Progenitor cell of endocrine pancreas (in vitro differentiated cells): ENCODE measurements around the gene ITGA1. TPM values are rescaled to one million over a fixed set of nuclear protein-coding genes. Genes with fewer than 3 reads are reported as not detected.
"Not testable (repeated sequence)": the region's sequence is repeated elsewhere in the genome, so short reads cannot be mapped to it uniquely, and the experiment has no call there.

Experiments used
- DNase-seq: peaks from one replicate; pipeline ENCODE4 v3.0.0; 2021; ENCODE audit warnings: low spot score; ENCODE audit not compliant: unreplicated experiment
- H3K27ac Mint-ChIP-seq: 2 replicates; pipeline ENCODE4 v1.8.0; 2021; ENCODE audit warnings: mild to moderate bottlenecking, moderate library complexity, mixed read lengths
- H3K27me3 Mint-ChIP-seq: 2 replicates; pipeline ENCODE4 v1.8.0; 2021; ENCODE audit warnings: mixed read lengths
- H3K36me3 Mint-ChIP-seq: 2 replicates; pipeline ENCODE4 v1.8.0; 2022; ENCODE audit warnings: mixed read lengths; ENCODE audit not compliant: insufficient read depth
- H3K4me1 Mint-ChIP-seq: 2 replicates; pipeline ENCODE4 v1.8.0; 2021; ENCODE audit warnings: low read depth, mixed read lengths
- H3K4me3 Mint-ChIP-seq: 2 replicates; pipeline ENCODE4 v1.8.0; 2021; ENCODE audit warnings: low read depth, mild to moderate bottlenecking, moderate library complexity, mixed read lengths
- H3K9me3 Mint-ChIP-seq: 2 replicates; pipeline ENCODE4 v1.8.0; 2021; ENCODE audit warnings: low read depth, mixed read lengths
- total RNA-seq: library from RNA; stranded (reverse); gene quantifications from 2 replicates; pipeline ENCODE4 v1.2.1, GENCODE V29; 2021
- TF ChIP-seq, protein P1 (sequence below): fragments of 200-600 bp; sonication (generic); IDR thresholded peaks from one replicate; pipeline ENCODE4 v1.5.0; 2021; ENCODE audit warnings: antibody characterized with exemption, mild to moderate bottlenecking; ENCODE audit not compliant: unreplicated experiment

Gene ITGA1
- total RNA-seq, 1 donor from 2014 or later: 6.4 TPM

DNA sequence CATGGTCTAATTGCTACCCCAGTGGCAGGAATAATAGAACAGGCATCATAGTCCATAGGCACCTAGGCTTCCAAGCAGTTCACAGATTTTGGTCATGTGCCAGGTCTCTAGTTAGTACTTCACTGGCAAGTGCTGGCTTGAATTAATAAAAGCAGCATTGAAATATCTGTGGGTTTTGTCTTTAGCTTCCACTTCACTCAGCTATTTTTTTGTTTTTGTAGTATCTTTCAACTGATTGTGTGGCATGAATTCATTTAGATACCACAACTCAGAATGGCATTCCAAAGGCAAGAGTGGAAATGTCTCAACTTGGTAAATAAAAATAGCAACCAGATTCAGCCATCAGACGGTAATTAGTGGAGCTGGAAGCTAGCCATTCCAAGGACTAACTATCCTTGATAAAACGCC lies 173.6 kb downstream of the ITGA1 start:
- H3K9me3 Mint-ChIP-seq: no peaks in the 10 kb centered on the region
- no peaks in the 10 kb centered on the region for H3K36me3 Mint-ChIP-seq
- H3K27me3 Mint-ChIP-seq: no peaks in the 10 kb centered on the region
- peaks cover 12% of the 10 kb centered on the region for H3K4me1 Mint-ChIP-seq
- no peak for DNase-seq
- TF ChIP-seq, protein P1, sequence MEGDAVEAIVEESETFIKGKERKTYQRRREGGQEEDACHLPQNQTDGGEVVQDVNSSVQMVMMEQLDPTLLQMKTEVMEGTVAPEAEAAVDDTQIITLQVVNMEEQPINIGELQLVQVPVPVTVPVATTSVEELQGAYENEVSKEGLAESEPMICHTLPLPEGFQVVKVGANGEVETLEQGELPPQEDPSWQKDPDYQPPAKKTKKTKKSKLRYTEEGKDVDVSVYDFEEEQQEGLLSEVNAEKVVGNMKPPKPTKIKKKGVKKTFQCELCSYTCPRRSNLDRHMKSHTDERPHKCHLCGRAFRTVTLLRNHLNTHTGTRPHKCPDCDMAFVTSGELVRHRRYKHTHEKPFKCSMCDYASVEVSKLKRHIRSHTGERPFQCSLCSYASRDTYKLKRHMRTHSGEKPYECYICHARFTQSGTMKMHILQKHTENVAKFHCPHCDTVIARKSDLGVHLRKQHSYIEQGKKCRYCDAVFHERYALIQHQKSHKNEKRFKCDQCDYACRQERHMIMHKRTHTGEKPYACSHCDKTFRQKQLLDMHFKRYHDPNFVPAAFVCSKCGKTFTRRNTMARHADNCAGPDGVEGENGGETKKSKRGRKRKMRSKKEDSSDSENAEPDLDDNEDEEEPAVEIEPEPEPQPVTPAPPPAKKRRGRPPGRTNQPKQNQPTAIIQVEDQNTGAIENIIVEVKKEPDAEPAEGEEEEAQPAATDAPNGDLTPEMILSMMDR: no peak
- H3K4me3 Mint-ChIP-seq: no peak overlapping the region
- H3K27ac Mint-ChIP-seq: no peak overlapping the region

GRCh38 chr5:52963636-52964035 lies 175.9 kb downstream of the ITGA1 start:
- no peak for DNase-seq
- Mint-ChIP-seq H3K36me3 (peaks cover 4% of the 10 kb centered on the region), H3K4me3 (no peak overlapping the region), H3K4me1 (peaks cover 2% of the 10 kb centered on the region), H3K27ac (no peak overlapping the region), H3K9me3 (peaks cover 14% of the 10 kb centered on the region), H3K27me3 (no peaks in the 10 kb centered on the region)
- TF ChIP-seq, protein P1: no peak

DNA sequence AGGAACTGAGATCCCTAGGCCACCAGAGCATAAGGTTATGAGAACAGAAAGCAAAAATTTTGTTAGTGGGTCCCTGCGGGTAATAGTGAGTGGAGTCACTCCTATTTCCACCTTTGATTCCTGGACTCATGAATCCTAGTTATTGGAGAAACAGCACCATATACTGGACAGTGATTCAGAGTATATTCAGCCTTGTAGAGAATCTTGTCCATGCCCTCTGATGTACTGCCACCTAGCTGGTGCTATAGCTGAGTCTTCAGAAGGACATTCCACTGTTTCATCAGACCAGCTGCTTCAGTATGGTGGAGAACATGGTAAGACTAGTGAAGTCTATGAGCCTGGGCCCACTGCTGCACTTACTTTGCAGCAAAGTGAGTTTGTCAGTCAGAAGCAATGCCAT lies 176.4 kb downstream of the ITGA1 start:
- Mint-ChIP-seq H3K27me3 (no peaks in the 10 kb centered on the region), H3K4me1 (peaks cover 2% of the 10 kb centered on the region), H3K9me3 (peaks cover 19% of the 10 kb centered on the region), H3K27ac (no peak overlapping the region), H3K4me3 (no peak overlapping the region), H3K36me3 (peaks cover 4% of the 10 kb centered on the region)
- no peak for DNase-seq
- TF ChIP-seq, protein P1: no peak

- H3K9me3 Mint-ChIP-seq: peaks cover 13% of the 10 kb centered on the region
- H3K4me3 Mint-ChIP-seq, H3K27me3 Mint-ChIP-seq, DNase-seq, H3K4me1 Mint-ChIP-seq, H3K36me3 Mint-ChIP-seq, H3K27ac Mint-ChIP-seq: not testable (repeated sequence)
Observed at GRCh38 chr5:52976157-52976556, 188.4 kb downstream of the ITGA1 start.

- TF ChIP-seq, protein P1: no peak
- no peak overlapping the region for H3K27ac Mint-ChIP-seq
- H3K4me1 Mint-ChIP-seq: no peaks in the 10 kb centered on the region
- no peaks in the 10 kb centered on the region for H3K36me3 Mint-ChIP-seq
- no peak overlapping the region for H3K4me3 Mint-ChIP-seq
- peaks cover 11% of the 10 kb centered on the region for H3K9me3 Mint-ChIP-seq
- no peaks in the 10 kb centered on the region for H3K27me3 Mint-ChIP-seq
- DNase-seq: no peak
Observed at GRCh38 chr5:52977264-52977897, 189.7 kb downstream of the ITGA1 start.

GRCh38 chr5:52981507-52981906 lies 193.8 kb downstream of the ITGA1 start:
- Mint-ChIP-seq H3K4me1 (peaks cover 1% of the 10 kb centered on the region), H3K27ac (no peak overlapping the region), H3K4me3 (no peak overlapping the region), H3K27me3 (peaks cover 7% of the 10 kb centered on the region), H3K9me3 (peaks cover 4% of the 10 kb centered on the region), H3K36me3 (no peaks in the 10 kb centered on the region)
- no peak for DNase-seq
- TF ChIP-seq, protein P1: no peak
